MCF 10A (cell line): ENCODE measurements around the gene MAU2. TPM values are rescaled to one million over a fixed set of nuclear protein-coding genes. Genes with fewer than 3 reads are reported as not detected.

ENCODE experiments used
- BruUV-seq: library from RNA; stranded (reverse); fragments of 400-500 nt; replicated peaks from 2 replicates; lab custom pipeline; 2021; lab: Mats Ljungman, UMichigan
- CTCF ChIA-PET: fragments of 300-600 bp; sonication (Branson Sonifier 250); formaldehyde crosslinking; extraction: SDS; loops from one replicate; lab custom pipeline; 2021; ENCODE audit warnings: antibody characterized with exemption, inconsistent platforms; lab: Yijun Ruan, JAX
- POLR2A ChIA-PET: fragments of 300-600, 350-650 bp; sonication (Branson Sonifier 250); formaldehyde crosslinking; extraction: SDS; loops from one replicate; lab custom pipeline; 2020; ENCODE audit warnings: antibody characterized with exemption, inconsistent platforms; lab: Yijun Ruan, JAX
- DNase-seq: peaks from one replicate; pipeline ENCODE4 v3.0.0-alpha.2; 2018; ENCODE audit not compliant: unreplicated experiment
- H3K27ac Mint-ChIP-seq: one replicate; pipeline ENCODE4 v1.8.0; 2022; ENCODE audit warnings: mild to moderate bottlenecking, low read depth, mixed read lengths; ENCODE audit not compliant: unreplicated experiment
- H3K27me3 Mint-ChIP-seq: one replicate; pipeline ENCODE4 v1.8.0; 2022; ENCODE audit warnings: mixed read lengths; ENCODE audit not compliant: insufficient read depth, unreplicated experiment
- H3K36me3 Mint-ChIP-seq: one replicate; pipeline ENCODE4 v1.8.0; 2022; ENCODE audit warnings: mild to moderate bottlenecking, moderate library complexity, mixed read lengths; ENCODE audit not compliant: insufficient read depth, unreplicated experiment
- H3K4me1 Mint-ChIP-seq: one replicate; pipeline ENCODE4 v1.8.0; 2022; ENCODE audit warnings: mixed read lengths; ENCODE audit not compliant: insufficient read depth, unreplicated experiment
- H3K4me3 Mint-ChIP-seq: one replicate; pipeline ENCODE4 v1.8.0; 2022; ENCODE audit warnings: mild to moderate bottlenecking, moderate library complexity, mixed read lengths; ENCODE audit not compliant: unreplicated experiment
- H3K9me3 Mint-ChIP-seq: one replicate; pipeline ENCODE4 v1.8.0; 2022; ENCODE audit warnings: mixed read lengths; ENCODE audit not compliant: unreplicated experiment
- intact Hi-C: fragments of 100-400 bp; cut with micrococcal nuclease; formaldehyde crosslinking; loops from 2 replicates; pipeline ENCODE4 v1.14.1; 2022
- total RNA-seq: library from RNA; stranded (reverse); gene quantifications from 2 replicates; pipeline ENCODE4 v1.2.3, GENCODE V29; 2022
- TF ChIP-seq, protein P1 (sequence below): fragments of 200-600 bp; IDR thresholded peaks from one replicate; pipeline ENCODE4 v1.8.0; 2022; ENCODE audit warnings: antibody characterized with exemption, mild to moderate bottlenecking; ENCODE audit not compliant: unreplicated experiment

MAU2 gene
- total RNA-seq, 1 experiment from 2014 or later = 50.1 TPM

DNA sequence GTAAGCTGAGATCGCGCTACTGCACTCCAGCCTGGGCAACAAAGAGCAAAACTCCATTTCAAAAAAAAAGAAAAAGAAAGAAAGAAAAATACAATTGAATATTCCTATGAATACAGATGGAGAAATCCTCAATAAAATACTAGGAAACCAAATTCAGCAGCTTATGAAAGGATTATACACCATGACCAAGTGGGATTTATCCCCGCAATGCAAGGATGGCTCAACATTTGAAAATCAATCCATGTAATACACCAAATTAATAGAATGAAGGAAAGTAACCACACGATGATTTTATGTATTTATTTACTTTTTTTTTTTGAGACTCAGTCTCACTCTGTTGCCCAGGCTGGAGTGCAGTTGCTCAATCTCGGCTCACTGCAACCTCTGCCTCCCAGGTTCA is 28.0 kb upstream of the MAU2 start:
- no TSS peak for BruUV-seq
- ChIA-PET POLR2A (no interaction called here), CTCF (interaction anchor here (0.6 kb wide), 1 partner anchor 1838 kb away, joined by 3 read pairs; no protein-coding TSS in a partner anchor)
- TF ChIP-seq, protein P1, sequence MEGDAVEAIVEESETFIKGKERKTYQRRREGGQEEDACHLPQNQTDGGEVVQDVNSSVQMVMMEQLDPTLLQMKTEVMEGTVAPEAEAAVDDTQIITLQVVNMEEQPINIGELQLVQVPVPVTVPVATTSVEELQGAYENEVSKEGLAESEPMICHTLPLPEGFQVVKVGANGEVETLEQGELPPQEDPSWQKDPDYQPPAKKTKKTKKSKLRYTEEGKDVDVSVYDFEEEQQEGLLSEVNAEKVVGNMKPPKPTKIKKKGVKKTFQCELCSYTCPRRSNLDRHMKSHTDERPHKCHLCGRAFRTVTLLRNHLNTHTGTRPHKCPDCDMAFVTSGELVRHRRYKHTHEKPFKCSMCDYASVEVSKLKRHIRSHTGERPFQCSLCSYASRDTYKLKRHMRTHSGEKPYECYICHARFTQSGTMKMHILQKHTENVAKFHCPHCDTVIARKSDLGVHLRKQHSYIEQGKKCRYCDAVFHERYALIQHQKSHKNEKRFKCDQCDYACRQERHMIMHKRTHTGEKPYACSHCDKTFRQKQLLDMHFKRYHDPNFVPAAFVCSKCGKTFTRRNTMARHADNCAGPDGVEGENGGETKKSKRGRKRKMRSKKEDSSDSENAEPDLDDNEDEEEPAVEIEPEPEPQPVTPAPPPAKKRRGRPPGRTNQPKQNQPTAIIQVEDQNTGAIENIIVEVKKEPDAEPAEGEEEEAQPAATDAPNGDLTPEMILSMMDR = no peak
- H3K9me3 Mint-ChIP-seq = no peaks in the 10 kb centered on the region
- no peak for DNase-seq
- peaks cover 70% of the 10 kb centered on the region for H3K36me3 Mint-ChIP-seq
- no peaks in the 10 kb centered on the region for H3K27me3 Mint-ChIP-seq
- no peak overlapping the region for H3K4me3 Mint-ChIP-seq
- no peak overlapping the region for H3K27ac Mint-ChIP-seq
- no peaks in the 10 kb centered on the region for H3K4me1 Mint-ChIP-seq
- intact Hi-C loops = no loop called here

DNA sequence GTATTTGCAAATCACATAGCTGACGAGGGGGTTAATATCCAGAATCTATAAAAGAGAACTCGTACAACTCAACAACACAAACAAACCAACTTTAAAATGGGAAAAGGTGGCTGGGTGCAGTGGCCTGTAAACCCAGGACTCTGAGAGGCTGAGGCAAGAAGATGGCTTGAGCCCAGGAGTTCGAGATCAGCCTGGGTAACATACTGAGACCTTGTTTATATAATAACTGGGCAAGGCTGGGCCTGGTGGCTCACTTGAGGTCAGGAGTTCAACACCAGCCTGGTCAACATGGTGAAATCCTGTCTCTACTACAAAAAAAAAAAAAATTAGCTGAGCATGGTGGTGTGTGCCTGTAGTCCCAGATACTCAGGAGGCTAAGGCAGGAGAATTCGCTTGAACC is 25.7 kb upstream of the MAU2 start:
- peaks cover 59% of the 10 kb centered on the region for H3K36me3 Mint-ChIP-seq
- BruUV-seq = no TSS peak
- H3K9me3 Mint-ChIP-seq = no peaks in the 10 kb centered on the region
- H3K27ac Mint-ChIP-seq = no peak overlapping the region
- ChIA-PET POLR2A (no interaction called here), CTCF (no interaction called here)
- intact Hi-C loops = no loop called here
- TF ChIP-seq, protein P1 = no peak
- no peak overlapping the region for H3K4me3 Mint-ChIP-seq
- DNase-seq = no peak
- no peaks in the 10 kb centered on the region for H3K27me3 Mint-ChIP-seq
- no peaks in the 10 kb centered on the region for H3K4me1 Mint-ChIP-seq

GRCh38 chr19:19296953-19297689 is 23.5 kb upstream of the MAU2 start:
- H3K36me3 Mint-ChIP-seq = peaks cover 52% of the 10 kb centered on the region
- H3K4me1 Mint-ChIP-seq = no peaks in the 10 kb centered on the region
- H3K27ac Mint-ChIP-seq = no peak overlapping the region
- H3K27me3 Mint-ChIP-seq = no peaks in the 10 kb centered on the region
- no TSS peak for BruUV-seq
- ChIA-PET CTCF (interaction anchor here (0.6 to 1.5 kb wide), 2 partner anchors 45 to 186 kb away, joined by 3 read pairs; no protein-coding TSS in a partner anchor), POLR2A (no interaction called here)
- intact Hi-C loops = no loop called here
- TF ChIP-seq, protein P1 = no peak
- no peak for DNase-seq
- H3K4me3 Mint-ChIP-seq = no peak overlapping the region
- no peaks in the 10 kb centered on the region for H3K9me3 Mint-ChIP-seq

- Mint-ChIP-seq H3K27ac (no peak overlapping the region), H3K36me3 (peaks cover 49% of the 10 kb centered on the region), H3K9me3 (no peaks in the 10 kb centered on the region), H3K4me3 (no peak overlapping the region), H3K4me1 (no peaks in the 10 kb centered on the region), H3K27me3 (no peaks in the 10 kb centered on the region)
- intact Hi-C loops = no loop called here
- CTCF ChIA-PET = interaction anchor here (0.6 to 1.5 kb wide), 2 partner anchors 45 to 186 kb away, joined by 3 read pairs; no protein-coding TSS in a partner anchor
- TF ChIP-seq, protein P1 = no peak
- no TSS peak for BruUV-seq
- POLR2A ChIA-PET = no interaction called here
- no peak for DNase-seq
Observed at GRCh38 chr19:19297759-19298158, 22.9 kb upstream of the MAU2 start.
